HUES6 (cell line): Measurements from ENCODE around the gene ARL5C.

Experiments
- H3K27ac ChIP-seq: 2 replicates; pipeline ENCODE4 v1.7.0; 2013; ENCODE audit warnings: low read depth, mild to moderate bottlenecking, low read length, inconsistent platforms
- H3K27me3 ChIP-seq: 2 replicates; pipeline ENCODE4 v1.6.1; 2013; ENCODE audit warnings: low read length; ENCODE audit not compliant: control insufficient read depth, insufficient read depth
- H3K36me3 ChIP-seq: 2 replicates; pipeline ENCODE4 v1.6.1; 2013; ENCODE audit warnings: low read length; ENCODE audit not compliant: control insufficient read depth, insufficient read depth
- H3K4me1 ChIP-seq: 2 replicates; pipeline ENCODE4 v1.6.1; 2013; ENCODE audit warnings: low read length; ENCODE audit not compliant: control insufficient read depth, insufficient read depth
- H3K4me3 ChIP-seq: 2 replicates; pipeline ENCODE4 v1.5.1; 2013; ENCODE audit warnings: low read depth, low read length
- H3K9ac ChIP-seq: one replicate; pipeline ENCODE4 v1.6.1; 2013; ENCODE audit warnings: mild to moderate bottlenecking, low read length
- H3K9me3 ChIP-seq: 2 replicates; pipeline ENCODE4 v1.6.1; 2013; ENCODE audit warnings: low read depth, low read length; ENCODE audit not compliant: control insufficient read depth, insufficient read depth

ARL5C gene

DNA sequence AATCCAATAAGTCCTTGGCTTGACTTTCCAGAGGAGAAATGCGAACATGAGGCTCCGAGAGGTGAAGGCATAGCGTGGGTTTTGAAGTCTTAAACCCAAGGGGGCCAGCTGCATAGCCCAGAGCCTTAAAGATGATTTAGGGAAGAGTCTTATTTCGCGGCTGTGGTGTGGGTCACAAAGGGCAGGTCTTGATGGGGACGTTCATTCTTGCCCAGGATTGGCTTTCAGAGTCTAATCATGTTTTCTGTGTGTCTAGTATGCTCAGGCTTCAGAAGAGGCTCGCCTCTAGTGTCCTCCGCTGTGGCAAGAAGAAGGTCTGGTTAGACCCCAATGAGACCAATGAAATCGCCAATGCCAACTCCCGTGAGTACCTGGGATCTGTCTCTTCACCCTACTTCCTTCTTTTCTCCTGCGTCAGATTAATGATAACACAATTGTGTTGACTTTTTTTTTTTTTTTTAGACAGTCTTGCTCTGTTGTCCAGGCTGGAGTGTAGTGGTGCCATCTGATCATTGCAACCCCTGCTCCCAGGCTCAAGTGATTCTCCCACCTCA lies 35.1 kb upstream of the ARL5C start:
- H3K27me3 ChIP-seq = no peaks in the 10 kb centered on the region
- H3K9me3 ChIP-seq = no peaks in the 10 kb centered on the region
- peak overlapping the region; percentile 100 for H3K27ac ChIP-seq
- peaks cover 49% of the 10 kb centered on the region for H3K36me3 ChIP-seq
- peak overlapping the region; percentile 97 for H3K9ac ChIP-seq
- peaks cover 16% of the 10 kb centered on the region for H3K4me1 ChIP-seq
- peak overlapping the region; percentile 99 for H3K4me3 ChIP-seq

DNA sequence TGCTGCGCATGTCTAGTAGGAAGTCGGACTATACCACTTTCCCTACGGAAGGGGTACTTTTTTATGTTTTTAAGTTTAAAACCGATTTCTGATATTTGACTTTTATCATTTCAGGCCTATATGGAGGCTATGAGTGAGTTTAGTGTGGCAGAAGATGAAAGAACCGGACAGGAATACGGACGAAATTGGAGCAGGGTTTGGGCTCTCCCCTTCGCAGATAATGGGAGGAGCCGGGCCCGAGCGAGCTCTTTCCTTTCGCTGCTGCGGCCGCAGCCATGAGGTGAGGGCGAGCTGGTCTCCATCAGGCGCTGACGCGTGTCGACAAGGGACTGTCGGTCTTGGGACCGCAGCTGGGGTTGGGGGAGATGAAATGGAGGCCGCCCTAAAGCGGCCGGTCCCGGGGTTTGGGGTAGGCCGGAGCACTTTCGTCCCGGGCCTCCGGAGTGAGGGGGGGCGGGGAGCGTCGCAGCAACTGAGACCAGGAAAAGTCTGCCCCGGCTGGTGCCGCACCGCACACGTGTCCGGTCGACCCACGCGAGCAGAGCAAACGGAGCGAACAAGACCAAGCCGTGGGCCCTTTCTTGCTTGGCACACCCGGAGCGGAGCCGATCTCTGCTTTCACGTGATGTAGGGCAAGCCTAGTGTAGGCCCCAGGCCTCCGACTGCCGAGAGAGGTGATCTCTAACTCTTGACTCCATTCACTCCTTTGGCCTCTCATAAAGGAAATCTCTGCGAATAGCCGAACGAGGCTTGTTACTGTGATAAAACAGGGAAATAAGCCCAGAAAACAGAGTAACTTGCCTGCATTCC lies 34.3 kb upstream of the ARL5C start, which contains the start of gene RPL19:
RPL19 (plus strand) TSS at position 214 of the 810 bp plus-strand sequence; CDS start at position 276, 62 bp downstream.
- Histone ChIP-seq H3K27me3 (no peaks in the 10 kb centered on the region), H3K4me3 (peak within 1 kb of the TSS; percentile 99), H3K27ac (peak within 1 kb of the TSS; percentile 100), H3K36me3 (peaks cover 48% of the 10 kb centered on the region), H3K9ac (peak within 1 kb of the TSS; percentile 97), H3K4me1 (peaks cover 23% of the 10 kb centered on the region), H3K9me3 (no peaks in the 10 kb centered on the region)

DNA sequence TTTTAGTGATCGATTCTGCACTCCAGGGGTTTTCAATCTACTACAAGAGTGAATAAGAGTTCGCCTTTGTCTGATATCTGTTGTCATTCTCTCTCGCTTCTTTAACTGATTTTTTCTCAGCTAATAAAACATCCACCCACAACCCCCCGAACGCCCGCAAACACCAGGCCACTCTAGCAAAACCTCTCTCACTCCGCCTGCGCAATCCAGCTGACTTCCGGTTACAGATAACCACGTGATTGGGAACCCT lies 33.8 kb upstream of the ARL5C start:
- peaks cover 28% of the 10 kb centered on the region for H3K4me1 ChIP-seq
- peaks cover 43% of the 10 kb centered on the region for H3K36me3 ChIP-seq
- peak overlapping the region; percentile 99 for H3K4me3 ChIP-seq
- peak overlapping the region; percentile 97 for H3K9ac ChIP-seq
- H3K27me3 ChIP-seq = no peaks in the 10 kb centered on the region
- peak overlapping the region; percentile 100 for H3K27ac ChIP-seq
- H3K9me3 ChIP-seq = no peaks in the 10 kb centered on the region

DNA sequence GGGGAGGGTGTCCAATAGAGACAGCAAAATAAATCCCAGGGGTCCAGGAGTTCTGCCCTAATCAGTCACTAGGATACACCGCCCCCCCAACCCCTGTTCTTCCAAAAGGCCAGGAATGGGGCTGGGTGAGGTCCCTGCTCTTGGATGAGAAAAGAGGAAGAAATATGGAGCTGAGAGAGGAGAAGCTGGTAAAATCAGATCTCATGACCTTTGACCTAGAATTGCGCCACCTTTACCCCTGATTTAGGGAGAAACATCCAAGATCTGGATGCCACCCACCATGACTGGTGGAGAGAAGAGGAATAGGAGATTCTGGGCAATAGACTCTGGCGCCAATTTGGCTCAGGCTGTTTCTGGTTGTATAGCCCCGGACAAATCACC lies 32.2 kb upstream of the ARL5C start:
- Histone ChIP-seq H3K4me1 (peaks cover 34% of the 10 kb centered on the region), H3K27ac (no peak overlapping the region; the same call in 1 of the 2 replicates)

DNA sequence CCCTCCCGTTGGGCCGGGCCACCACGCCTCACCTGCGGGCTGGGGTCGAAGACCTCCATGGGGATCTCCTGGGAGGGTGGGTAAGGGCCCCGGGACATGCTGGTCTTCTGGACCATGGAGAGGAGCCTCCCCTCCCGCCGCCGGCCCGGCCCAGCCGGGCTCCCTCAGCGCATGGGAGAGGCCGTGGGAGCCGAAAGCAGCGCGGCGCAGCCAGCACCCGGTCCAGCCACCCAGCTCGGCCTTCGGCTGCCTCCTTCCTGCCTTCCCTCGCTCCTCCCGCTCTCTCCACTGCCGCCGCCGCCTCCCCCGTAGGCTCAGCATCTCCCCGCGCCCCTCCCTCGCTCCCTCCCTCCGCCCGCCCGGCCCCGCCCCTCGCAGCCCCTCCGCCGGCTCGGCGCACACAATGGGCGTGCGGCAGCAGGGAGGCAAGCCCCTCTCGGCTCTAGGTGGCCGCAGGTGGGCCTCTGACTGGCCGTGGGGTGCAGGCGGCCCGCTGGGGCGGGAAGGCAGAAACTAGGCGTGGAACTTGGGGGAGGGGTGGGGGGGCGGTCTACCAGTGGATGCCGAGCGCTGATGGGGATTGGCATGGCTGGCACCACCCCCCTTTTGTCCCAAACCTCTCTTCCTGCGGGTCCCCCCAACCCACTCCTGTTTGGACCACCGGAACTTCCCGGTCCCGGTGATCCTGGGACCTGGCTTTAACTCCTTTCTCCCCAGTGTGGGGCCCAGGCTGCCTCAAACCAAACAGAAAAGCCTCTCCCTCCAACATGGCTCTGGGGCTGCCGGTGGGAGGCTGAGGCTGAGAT lies 31.6 kb upstream of the ARL5C start, which contains the start of gene CACNB1:
CACNB1 (minus strand) TSS at position 290 of the 806 bp plus-strand sequence; CDS start at position 116, 174 bp downstream.
- peaks cover 31% of the 10 kb centered on the region for H3K36me3 ChIP-seq
- H3K9ac ChIP-seq = no peak within 1 kb of the TSS
- H3K4me1 ChIP-seq = peaks cover 34% of the 10 kb centered on the region
- no peaks in the 10 kb centered on the region for H3K9me3 ChIP-seq
- peak within 1 kb of the TSS; percentile 66 for H3K4me3 ChIP-seq
- no peak within 1 kb of the TSS; the same call in 1 of the 2 replicates for H3K27ac ChIP-seq
- H3K27me3 ChIP-seq = no peaks in the 10 kb centered on the region

More for the DNA sequence above, 32.2 kb upstream of the ARL5C start:
- H3K27me3 ChIP-seq = no peaks in the 10 kb centered on the region
- peaks cover 32% of the 10 kb centered on the region for H3K36me3 ChIP-seq
- H3K9ac ChIP-seq = no peak overlapping the region
- peak overlapping the region; percentile 66 for H3K4me3 ChIP-seq
- H3K9me3 ChIP-seq = no peaks in the 10 kb centered on the region

DNA sequence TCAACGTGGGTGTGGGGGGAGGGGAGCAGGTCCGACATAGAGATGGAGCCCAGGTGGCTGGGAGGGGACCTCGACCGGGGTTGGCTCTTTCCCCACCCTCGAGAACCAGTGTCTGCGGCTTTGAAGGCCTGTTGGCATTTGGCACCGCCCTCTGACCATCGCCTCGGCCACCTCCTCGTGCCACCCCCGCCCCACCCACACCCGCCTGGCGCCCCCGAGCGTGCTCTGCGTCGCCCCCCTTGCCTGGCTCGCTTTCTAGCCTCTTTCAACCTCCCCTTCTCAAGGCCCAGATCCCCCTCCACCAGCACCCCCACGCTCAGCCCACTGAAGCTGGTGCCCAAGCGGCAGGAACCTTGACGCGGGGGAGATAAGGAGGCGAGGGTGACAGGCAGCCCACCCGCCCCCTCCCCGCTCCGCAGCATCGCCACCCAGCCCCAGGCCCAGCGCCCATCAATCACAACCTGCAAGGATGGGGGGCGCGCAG lies 30.9 kb upstream of the ARL5C start:
- no peaks in the 10 kb centered on the region for H3K9me3 ChIP-seq
- H3K36me3 ChIP-seq = peaks cover 31% of the 10 kb centered on the region
- H3K9ac ChIP-seq = no peak overlapping the region
- H3K27me3 ChIP-seq = no peaks in the 10 kb centered on the region
- H3K4me1 ChIP-seq = peaks cover 34% of the 10 kb centered on the region
- peak overlapping the region; percentile 66 for H3K4me3 ChIP-seq
- no peak overlapping the region for H3K27ac ChIP-seq

DNA sequence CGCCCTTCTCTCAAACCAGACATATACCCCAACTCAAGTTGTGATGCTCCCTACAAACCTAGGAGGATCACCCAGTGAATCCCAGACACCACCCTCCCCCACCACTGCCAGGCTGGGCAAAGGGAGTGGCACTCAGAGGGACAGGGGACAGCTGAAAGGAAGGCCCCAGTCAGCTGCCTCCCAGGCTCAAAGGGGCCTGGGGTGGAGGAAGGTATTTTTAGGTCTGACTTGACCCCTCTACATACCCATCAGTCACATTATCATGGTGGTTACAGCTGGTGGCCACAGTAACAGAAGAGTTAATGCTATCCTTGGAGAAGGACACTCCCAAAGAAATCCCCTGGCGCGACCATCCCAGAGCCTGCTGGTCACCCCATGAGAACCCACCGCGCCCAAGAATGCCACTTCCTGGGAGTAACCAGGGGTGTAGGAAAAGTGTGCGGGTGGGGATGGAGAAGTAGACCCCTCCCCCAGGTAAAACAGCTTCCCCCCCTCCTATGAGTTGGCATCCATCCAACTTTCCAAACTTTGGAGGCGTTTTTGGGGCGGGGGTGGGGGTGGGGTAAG lies 30.4 kb upstream of the ARL5C start:
- Histone ChIP-seq H3K36me3 (peaks cover 31% of the 10 kb centered on the region), H3K4me1 (peaks cover 34% of the 10 kb centered on the region), H3K27ac (no peak overlapping the region), H3K27me3 (no peaks in the 10 kb centered on the region), H3K9me3 (no peaks in the 10 kb centered on the region), H3K4me3 (peak overlapping the region; percentile 66), H3K9ac (no peak overlapping the region)

DNA sequence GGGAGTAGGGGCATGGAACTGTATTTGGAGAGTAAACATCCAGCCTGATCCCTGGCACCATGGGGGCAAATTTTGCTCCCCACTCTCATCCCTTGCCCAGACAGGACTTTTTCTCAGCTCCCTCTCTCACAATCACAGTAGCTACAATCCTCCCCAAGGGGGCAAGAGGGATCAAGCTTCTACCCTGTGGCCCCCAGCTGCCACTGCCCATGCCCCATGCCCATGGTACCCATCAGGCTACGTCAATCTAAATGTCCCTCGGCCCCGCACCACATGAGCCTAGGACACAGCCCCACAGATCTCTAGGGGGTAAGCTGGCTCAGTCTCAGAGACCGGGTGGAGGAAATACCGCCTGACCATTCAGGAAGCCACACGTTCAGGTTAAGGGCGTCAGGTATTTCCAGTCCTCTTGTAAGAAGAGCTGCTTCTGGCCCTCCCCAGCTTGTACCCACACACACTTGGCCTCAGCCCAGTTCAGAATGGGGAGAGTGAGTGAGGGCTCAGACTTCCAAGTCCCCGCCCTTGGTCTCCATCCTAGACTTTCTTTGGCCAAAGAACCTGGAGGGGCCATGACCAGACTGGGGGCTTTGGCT lies 29.7 kb upstream of the ARL5C start:
- Histone ChIP-seq H3K27ac (no peak overlapping the region), H3K9me3 (no peaks in the 10 kb centered on the region), H3K4me3 (peak overlapping the region; percentile 66), H3K4me1 (peaks cover 29% of the 10 kb centered on the region), H3K27me3 (no peaks in the 10 kb centered on the region), H3K36me3 (peaks cover 29% of the 10 kb centered on the region), H3K9ac (no peak overlapping the region)

DNA sequence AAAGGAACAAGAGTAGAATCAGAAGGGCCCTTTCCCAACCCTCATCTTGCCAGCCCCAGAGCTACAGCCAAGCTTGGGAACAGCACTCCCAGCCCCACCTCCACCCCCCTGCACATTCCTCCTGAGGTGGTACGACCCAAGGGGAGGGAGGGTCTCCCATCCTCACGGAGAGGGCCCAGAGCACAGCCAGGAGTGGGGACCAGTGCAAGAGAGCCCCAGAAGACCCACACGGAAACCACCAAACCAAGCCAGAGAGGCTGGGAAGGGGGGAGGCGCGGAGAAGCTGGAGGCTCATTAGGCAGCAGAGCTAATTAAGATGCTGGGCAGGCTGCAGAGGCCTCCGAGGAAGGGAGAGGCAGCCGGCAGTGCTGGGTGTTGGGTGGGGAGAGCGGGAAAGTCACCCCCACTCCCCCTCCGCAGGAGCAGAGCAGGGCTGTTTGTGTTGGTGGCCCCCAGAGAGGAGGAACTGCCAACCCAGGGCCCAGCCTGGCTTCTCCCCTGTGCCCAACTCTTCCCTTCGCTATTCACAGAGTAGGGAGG lies 29.1 kb upstream of the ARL5C start:
- Histone ChIP-seq H3K4me1 (peaks cover 29% of the 10 kb centered on the region), H3K27ac (no peak overlapping the region)

More for the DNA sequence above, 29.1 kb upstream of the ARL5C start:
- Histone ChIP-seq H3K9me3 (no peaks in the 10 kb centered on the region), H3K9ac (peak overlapping the region; percentile 49), H3K36me3 (peaks cover 29% of the 10 kb centered on the region), H3K4me3 (peak overlapping the region; percentile 66), H3K27me3 (no peaks in the 10 kb centered on the region)
